GM18867 (cell line): ENCODE measurements around the gene PCDH9.

ENCODE experiments used
- ATAC-seq: cut with Tn5 transposase; IDR thresholded peaks from one replicate; pipeline ENCODE4 v1.9.1; 2021; ENCODE audit warnings: mild to moderate bottlenecking, moderate library complexity; ENCODE audit not compliant: unreplicated experiment

The PCDH9 gene

GRCh38 chr13:66547685-66548084 is 682.5 kb downstream of the PCDH9 start:
- ATAC-seq: no peak

GRCh38 chr13:66546534-66547379 is 683.4 kb downstream of the PCDH9 start:
- ATAC-seq: no peak

GRCh38 chr13:66543780-66544179 is 686.4 kb downstream of the PCDH9 start:
- peak; percentile 40 for ATAC-seq

GRCh38 chr13:66537417-66537816 is 692.7 kb downstream of the PCDH9 start:
- ATAC-seq: no peak

- ATAC-seq: no peak
These were observed 693.4 kb downstream of the PCDH9 start for GRCh38 chr13:66536746-66537145.

GRCh38 chr13:66534561-66534960 is 695.6 kb downstream of the PCDH9 start:
- ATAC-seq: no peak

GRCh38 chr13:66532845-66533244 is 697.3 kb downstream of the PCDH9 start:
- no peak for ATAC-seq

GRCh38 chr13:66532146-66532545 is 698.0 kb downstream of the PCDH9 start:
- ATAC-seq: no peak

GRCh38 chr13:66530686-66531085 is 699.5 kb downstream of the PCDH9 start:
- no peak for ATAC-seq

- no peak for ATAC-seq
These were observed 700.0 kb downstream of the PCDH9 start for GRCh38 chr13:66530158-66530557.

- no peak for ATAC-seq
These were observed 701.1 kb downstream of the PCDH9 start for GRCh38 chr13:66528944-66529576.

GRCh38 chr13:66528180-66528579 is 702.0 kb downstream of the PCDH9 start:
- no peak for ATAC-seq

GRCh38 chr13:66520511-66521355 is 709.4 kb downstream of the PCDH9 start:
- ATAC-seq: no peak

- no peak for ATAC-seq
These were observed 710.9 kb downstream of the PCDH9 start for GRCh38 chr13:66519259-66519658.

GRCh38 chr13:66518068-66518467 is 712.1 kb downstream of the PCDH9 start:
- ATAC-seq: no peak

GRCh38 chr13:66513728-66514127 is 716.4 kb downstream of the PCDH9 start:
- no peak for ATAC-seq

GRCh38 chr13:66509175-66509574 is 721.0 kb downstream of the PCDH9 start:
- ATAC-seq: no peak

GRCh38 chr13:66508153-66508909 is 721.8 kb downstream of the PCDH9 start:
- ATAC-seq: no peak

GRCh38 chr13:66506979-66507378 is 723.2 kb downstream of the PCDH9 start:
- ATAC-seq: peak; percentile 85

- no peak for ATAC-seq
These were observed 723.9 kb downstream of the PCDH9 start for GRCh38 chr13:66506051-66506777.
